Activated CD4-positive, alpha-beta T cell treated with anti-CD3 and anti-CD28 coated beads, Interleukin-2, Interleukin-6, amounts not matched to agents 100 ng/mL and 50 ng/mL, durations not matched to agents 16 hours and 8 hours (primary cell): Measurements from ENCODE around the gene GINS1.

Experiments
- DNase-seq: peaks from one replicate; pipeline ENCODE4 v3.0.0-alpha.2; 2020

GINS1 gene

GRCh38 chr20:25496165-25496967, 88.9 kb downstream of the GINS1 start:
- no peak for DNase-seq

- DNase-seq: no peak
Observed at GRCh38 chr20:25496968-25497401, 89.5 kb downstream of the GINS1 start.

- no peak for DNase-seq
Observed at GRCh38 chr20:25497586-25498279, 90.3 kb downstream of the GINS1 start.
